GM18499 (cell line): ENCODE data around the gene RDH8.
"Not testable (repeated sequence)": the region's sequence is repeated elsewhere in the genome, so short reads cannot be mapped to it uniquely, and the experiment has no call there.

Experiments used
- ATAC-seq: cut with Tn5 transposase; IDR thresholded peaks from one replicate; pipeline ENCODE4 v1.9.1; 2021; ENCODE audit warnings: moderate number of reproducible peaks; ENCODE audit not compliant: insufficient read depth, unreplicated experiment

RDH8 gene

DNA sequence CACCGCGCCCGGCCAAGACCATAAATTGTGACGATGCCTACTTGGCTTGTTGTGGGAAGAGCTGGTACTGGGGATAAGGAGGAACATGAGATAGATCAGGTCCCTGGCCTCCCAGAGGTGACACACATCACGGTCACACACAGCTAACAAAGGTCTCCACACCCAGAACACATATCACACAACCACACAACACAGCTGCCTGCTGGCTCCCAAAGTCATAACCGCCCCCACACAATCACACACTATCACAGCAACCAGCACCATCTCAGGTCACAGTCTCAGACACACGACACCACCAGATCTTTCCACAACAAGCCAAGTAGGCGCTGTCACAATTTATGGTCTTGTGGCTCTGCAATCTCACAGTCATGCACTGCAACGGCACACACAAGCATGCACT, 8.7 kb upstream of the RDH8 start:
- no peak for ATAC-seq

DNA sequence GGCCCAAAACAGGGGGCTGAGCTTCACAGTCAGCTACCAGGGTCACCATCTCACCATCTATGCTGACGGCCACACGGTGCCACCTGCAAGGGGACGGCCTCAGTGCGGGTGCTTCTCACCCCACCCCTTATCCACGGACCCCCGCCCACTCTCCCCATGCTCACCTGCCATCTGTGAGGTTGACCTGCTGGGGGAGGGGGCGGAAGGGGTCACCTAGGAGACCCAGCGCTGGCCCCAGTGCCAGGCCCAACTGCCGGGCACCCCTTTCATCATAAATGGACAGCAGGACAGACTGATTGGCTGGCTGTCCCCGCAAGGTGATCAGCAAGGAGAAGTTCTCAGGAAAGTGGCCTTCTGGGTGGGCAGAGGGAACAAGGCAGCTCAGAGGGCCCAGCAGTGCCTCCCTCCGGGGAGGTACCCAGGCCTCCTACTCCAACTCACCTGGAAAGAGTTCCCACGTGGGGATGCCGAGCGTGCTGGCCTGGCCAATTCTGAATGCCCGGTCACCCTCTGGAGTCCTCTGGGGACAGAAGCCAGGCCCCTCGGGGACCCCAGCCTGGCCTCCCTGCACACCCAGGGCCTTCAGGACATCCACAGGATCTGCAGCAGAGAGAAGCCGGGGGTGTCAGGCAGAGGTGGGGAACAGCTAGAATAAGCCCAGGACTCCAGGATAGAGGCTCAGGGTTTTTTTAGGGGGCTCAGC, 7.5 kb upstream of the RDH8 start:
- no peak for ATAC-seq

DNA sequence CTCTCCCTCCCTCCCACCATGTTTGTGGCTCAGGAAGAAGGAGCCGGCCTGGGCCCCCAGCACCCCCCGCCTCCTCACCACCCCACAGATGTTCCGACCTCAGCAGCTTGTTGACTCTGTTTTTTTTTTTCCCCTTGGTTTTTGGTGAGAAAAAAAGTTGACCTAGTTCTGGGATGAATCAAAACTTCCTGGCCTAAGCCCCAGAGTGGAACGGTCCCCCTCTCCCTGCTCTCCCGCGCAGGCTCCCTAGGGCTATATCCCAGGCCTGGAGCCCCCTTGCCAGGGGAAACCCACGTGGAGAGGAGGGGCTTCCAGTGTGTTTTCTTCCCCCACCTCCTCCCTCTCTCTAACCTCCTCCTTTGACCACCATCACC, 7.0 kb upstream of the RDH8 start:
- no peak for ATAC-seq

DNA sequence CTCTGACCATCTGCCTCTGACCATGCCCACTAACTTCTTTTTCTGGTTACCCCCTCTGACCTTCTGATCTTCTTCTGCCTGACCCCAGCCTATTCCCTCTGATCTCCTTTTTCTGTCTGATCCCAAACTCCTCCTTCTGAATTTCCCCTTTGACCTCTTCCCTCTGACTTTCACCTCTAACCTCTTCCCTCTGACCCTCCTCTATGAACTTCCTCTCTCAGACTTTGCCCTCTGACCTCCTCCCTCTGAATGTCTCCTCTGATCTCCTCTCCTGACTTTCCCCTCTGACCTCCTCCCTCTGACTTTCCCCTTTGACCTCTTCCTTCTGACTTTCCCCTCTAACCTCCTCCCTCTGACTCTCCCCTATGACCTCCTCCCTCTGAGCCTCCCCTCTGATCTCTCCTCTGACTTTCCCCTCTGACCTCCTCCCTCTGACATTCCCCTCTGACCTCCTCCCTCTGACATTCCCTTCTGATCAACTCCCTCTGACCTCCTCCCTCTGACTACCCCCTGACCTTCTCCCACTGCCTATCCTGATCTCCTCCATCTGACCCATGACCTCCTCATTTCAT, 6.4 kb upstream of the RDH8 start:
- no peak for ATAC-seq

DNA sequence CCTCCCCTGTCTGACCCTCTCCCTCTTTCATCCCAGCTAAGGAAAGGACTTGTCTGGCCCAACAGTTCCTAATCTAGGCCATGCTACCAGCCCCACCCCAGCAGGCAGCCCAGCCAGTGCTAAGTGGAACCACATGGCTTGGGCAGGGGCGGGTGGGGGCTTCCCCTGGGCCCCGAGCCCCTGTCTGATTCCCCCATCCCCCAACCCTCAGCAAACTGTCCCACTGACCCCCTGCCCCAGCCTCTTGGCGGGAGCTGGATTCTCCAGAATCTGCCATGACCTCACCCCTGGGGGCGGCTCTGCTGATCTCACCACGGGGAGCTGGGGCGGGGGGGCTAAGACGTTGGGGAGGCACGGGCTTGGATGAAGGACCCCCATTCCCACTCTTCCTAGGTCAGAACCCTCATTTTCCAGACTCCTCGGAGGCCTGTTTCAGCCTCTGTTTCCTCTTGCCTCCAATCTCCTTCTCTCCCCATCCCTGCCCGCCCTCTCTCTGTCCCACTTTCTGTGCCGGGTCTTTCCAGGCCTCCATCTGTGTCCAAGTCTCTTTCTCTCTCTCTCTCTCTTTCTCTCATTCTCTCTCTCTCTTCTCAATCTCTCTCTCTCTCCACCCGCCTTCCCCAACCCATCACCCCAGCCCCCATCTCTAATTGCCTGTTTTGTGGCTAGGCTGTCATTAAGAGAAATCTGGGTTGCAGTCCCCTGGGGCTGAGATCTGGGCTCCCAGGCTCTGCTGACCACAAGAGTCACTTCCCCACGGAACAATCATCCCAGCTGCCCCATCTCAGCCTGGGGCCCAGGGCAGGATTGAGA, 5.7 kb upstream of the RDH8 start:
- ATAC-seq, result no peak

DNA sequence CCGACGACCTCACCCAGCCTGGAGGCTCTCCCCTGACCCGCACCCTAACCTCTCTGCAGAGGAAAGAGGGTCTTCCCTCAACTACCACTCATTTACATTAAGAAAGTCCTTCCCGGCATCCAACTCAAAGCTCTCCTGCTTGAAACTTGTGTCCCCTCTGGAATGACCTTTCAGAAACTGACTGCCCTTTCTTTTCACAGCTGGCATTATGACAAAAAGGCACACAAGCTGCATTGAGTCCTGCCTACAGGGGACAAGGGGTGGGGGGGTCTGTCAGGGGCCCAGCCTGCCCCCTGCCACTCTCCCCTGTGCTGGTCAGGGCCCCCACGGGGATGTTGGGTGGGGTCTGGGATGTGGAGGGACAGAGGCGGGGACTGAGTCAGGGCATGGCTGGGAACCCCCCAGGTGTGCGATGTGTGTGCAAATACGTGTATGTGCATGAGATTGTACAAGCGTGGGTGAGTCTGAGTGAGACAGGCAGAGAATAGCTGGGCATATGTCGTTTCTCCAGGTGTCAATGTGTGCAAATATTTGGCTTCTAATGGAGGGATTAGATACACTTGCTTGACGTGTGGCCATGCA, 5.0 kb upstream of the RDH8 start:
- ATAC-seq, result no peak

DNA sequence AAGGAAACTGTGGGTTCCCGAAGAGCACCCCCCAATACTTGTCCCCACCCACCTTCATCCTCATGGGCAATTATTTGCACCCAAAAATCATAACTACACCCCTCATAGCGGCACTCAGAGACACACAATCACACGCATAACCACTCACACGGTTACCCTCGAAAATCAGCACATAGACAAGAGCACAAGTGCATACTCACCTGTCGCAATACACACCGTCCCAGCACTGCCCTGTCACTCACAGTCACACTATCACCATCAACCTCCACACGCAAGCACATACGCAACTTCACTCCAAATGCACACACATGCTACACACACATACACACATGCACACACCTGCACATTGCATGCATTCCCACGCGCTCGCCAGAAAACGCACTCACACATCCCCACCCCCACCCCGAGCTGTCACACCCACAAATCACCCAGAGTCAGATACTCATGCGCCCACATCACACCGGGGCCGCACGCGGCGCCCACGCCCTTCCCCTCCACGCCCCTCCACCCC, 3.5 kb upstream of the RDH8 start:
- ATAC-seq, result no peak

DNA sequence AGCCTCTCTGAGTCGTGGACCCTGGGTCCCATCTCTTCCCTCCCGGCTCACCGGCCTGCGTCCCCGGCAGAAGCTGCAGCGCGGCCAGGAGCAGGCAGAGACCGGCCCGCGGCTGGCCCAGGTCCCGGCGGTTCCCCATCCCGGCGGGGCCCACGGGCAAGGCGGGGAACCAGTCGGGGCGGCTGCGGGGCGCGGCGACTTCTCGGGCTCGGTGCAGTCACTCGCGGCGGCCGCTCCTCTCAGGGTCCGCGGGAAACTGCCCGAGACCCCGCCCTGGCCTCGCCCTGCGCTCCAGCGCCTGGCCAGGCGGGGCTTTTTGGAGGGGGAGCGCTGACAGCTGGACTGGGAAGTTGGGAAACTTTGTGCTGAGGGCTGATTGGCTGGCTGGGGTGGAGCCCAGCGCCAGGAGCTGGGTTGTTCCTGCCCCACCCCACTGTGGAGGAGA, 3.0 kb upstream of the RDH8 start, which contains the start of gene COL5A3:
COL5A3 (minus strand) TSS at position 258 of the 445 bp plus-strand sequence; CDS start at position 139, 119 bp downstream.
- ATAC-seq, result no peak

DNA sequence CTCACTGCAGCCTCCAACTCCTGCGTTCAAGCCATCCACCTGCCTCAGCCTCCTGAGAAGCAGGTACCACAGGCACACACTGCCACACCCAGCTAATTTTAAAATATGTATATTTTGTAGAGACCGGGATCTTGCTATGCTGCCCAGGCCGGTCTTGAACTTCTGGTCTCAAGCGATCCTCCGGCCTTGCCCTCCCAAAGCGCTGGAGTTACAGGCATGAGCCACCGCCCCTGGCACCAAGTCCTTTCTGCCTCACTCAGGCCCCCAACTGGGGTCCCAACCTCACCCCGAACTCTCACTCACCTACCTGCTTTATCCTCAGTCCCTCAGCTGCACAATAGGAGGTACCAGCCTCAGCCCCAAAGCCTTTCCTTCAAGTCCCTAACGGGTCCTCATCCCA, 2.3 kb upstream of the RDH8 start:
- no peak for ATAC-seq

DNA sequence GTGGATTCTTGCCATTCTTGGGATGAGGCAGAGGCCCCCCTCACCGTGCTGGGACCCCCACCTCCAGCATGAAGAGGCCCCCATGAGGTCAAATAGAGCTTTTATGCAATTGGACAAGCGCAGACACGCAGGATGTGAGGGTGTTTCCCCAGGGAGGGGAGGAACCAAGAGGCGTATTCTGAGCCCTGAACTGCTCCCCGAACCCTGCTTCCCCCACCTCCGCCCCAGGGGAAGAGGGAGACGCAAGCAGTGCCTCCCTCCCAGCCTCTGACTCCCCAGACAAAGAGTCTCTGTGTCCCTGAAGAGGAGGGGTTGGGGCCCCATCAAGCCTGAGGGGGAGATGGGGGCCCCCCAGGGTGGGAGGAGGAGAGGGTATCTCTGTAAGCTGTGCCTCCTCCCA, 1.3 kb upstream of the RDH8 start:
- no peak for ATAC-seq

DNA sequence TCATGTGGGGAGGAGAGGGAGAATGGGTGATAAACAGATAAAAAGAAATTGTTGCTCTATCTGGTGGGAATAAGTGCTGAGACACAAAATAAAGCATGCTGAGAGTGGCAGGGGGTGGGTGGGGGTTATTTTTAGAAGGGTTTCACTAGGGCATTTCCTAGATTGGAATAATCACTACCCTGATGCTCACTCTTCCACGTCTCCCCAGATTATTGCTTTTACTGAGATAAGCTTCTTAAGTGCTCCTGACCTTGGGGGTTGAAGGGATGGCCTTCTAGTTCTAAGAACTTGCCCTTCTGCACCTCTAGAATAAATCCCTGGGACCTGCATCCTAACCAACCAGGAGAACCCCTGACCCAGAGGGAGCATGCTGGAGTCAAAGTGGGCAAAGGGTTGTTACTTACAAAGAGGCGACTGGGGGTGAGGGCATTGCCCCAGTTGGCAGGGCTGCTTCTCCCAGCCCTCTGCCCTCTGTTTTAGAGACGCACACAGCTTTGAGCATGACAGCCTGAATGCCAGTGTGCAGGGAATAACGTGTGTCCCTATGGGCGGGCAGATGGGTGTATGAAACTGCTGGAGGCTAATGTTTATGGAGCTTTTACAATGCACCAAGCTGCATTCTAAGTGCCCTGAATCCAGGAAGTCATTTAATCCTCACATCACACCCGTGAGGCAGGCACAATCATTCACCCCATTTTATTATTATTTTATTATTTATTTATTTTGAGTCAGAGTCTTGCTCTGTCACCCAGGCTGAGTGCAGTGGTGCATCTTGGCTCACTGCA, 743 bp downstream of the RDH8 start:
- no peak for ATAC-seq

DNA sequence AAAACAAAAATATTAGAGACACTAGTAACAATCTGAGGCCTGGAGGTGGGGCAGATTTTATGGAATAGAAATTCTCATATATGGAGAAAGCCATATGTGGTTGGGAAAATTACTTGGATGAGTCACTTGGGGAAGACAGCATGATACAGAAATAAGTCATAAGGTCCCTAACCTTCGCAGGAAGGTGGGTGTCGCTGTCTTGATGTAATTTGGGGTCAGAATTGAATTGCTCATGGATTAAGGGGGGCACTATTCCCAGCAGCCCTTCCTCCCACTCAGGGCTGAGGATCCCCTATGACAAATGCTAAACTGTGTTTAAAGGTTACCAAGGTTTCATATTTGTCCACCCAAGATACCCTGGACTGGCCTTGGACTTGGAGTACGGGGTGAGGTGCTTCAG, 5.0 kb downstream of the RDH8 start:
- ATAC-seq, result no peak

DNA sequence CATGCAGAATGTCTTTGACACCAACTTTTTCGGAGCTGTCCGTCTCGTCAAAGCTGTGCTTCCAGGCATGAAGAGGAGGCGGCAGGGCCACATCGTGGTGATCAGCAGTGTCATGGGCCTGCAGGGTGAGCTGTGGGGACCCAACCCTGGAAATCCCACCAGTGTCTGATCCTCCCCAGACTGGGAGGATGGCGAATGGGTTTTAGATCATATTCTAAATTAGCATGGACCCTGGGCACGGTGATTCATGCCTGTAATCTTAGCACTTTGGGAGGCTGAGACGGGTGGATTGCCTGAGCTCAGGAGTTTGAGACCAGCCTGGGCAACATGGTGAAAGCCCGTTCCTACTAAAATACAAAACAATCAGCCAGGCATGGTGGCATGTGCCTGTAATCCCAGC, 5.5 kb downstream of the RDH8 start:
- no peak for ATAC-seq

DNA sequence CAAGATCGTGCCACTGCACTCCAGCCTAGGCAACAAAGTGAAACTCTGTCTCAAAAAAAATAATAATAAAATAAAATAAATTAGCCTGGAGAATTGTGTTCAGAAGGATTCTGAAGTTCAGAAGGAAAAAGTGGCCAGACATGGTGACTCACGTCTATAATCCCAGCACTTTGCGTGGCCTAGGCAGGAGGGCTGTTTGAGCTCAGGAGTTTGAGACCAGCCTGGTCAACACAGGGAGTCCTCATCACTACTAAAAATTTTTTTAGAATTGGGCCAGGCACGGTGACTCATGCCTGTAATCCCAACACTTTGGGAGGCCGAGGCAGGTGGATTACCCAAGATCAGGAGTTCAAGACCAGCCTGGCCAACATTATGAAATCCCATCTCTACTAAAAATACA, 6.0 kb downstream of the RDH8 start:
- ATAC-seq, result no peak

DNA sequence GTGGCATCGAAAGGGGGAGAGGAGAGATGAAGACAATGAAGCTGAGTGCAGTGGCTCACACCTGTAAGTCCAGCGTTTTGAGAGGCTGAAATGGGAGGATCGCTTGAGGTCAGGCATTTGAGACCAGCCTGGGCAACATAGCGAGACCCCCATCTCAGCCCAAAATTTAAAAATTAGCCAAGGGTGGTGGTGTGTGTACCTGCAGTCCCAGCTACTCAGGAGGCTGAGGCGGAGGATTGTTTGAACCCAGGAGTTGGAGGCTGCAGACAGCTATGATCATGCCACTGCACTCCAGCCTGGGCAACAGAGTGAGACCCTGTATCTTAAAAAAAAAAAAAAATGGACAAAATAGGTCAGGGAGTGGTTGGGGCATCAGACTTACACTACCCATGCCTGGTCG, 7.6 kb downstream of the RDH8 start:
- no peak for ATAC-seq

DNA sequence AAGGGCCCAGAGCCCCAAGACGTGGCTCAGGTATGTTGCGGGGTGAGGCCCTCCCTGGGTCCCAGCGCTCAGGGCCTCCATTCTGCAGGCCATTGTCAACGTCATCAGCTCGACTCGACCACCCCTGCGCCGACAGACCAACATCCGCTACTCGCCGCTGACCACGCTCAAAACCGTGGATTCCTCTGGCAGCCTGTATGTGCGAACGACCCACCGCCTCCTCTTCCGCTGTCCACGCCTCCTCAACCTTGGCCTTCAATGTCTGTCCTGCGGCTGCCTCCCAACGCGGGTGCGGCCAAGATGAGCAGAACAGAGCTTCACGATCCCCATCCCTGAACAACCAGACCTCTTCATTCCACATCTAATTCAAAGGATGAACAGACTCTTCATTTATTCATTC, 8.2 kb downstream of the RDH8 start:
- ATAC-seq, result no peak

DNA sequence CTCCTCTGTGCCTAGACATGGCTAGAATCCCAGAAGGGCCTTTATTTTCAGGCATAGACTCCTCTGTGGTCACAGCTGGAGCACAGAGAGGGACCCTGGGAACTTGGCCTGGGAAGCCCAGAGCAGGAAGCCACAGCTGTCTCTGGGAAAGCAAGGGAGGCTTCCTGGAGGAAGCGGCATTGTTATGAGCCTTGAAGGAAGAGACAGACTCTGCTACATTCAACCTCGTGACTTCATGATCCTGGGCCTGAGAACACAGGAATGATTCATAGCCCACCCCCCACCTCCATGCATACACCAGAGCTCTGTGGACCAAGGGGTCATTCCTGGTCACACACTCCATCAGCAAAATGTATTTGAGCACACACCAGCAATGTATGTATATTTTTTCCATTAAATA, 8.6 kb downstream of the RDH8 start:
- ATAC-seq, result no peak

DNA sequence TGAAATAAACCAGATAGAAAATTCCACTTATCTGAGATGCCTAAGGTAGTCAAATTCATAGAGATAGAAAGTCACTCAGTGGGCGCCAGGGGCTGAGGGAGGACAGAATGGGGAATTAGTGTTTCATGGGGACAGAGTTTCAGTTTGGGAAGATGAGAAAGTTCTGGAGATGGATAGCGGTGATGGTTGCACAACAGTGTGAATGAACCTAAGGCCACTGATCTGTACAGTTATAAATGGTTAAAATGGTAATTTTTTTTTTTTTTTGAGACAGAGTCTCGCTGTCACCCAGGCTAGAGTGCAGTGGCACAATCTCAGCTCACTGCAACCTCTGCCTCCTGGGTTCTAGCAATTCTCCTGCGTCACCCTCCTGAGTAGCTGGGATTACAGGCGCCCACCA, 9.8 kb downstream of the RDH8 start:
- not testable (repeated sequence) for ATAC-seq

DNA sequence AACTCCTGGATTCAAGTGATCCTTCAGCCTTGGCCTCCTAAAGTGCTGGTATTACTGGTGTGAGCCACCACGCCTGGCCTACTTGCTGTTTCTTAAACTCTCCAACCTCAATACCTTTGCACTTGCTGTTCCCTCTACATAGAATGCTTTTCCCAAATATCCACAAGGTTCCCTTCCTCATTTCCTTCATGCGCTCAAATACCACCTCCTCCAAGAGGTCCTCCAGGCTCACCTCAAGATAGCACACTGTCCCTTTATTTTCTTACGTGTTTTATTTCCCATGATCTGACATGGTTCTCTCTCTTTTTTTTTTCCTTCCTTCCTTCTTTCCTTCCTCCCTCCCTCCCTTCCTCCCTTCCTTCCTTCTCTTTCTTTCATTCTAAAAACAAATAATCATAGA, 13.5 kb downstream of the RDH8 start:
- ATAC-seq, result no peak
